HepG2 (cell line): ENCODE data around the gene PFDN1. TPM values are rescaled to one million over a fixed set of nuclear protein-coding genes. Genes with fewer than 3 reads are reported as not detected.
A peak's percentile ranks its signal among the peaks of the same experiment; 100 is the strongest.

Experiments used
- CAMTA2 ChIP-seq: sonication (generic); formaldehyde crosslinking; IDR thresholded peaks from 2 replicates; pipeline ENCODE4 v1.4.0; 2020; ENCODE audit warnings: mild to moderate bottlenecking, missing genetic modification reagents, borderline replicate concordance
- DNMT1 ChIP-seq: sonication (generic); formaldehyde crosslinking; IDR thresholded peaks from 2 replicates; pipeline ENCODE4 v1.5.1; 2020; ENCODE audit warnings: mild to moderate bottlenecking, missing genetic modification reagents
- DR1 ChIP-seq: sonication (generic); formaldehyde crosslinking; IDR thresholded peaks from 2 replicates; pipeline ENCODE4 v1.8.0; 2021; ENCODE audit warnings: mild to moderate bottlenecking, missing genetic modification reagents, inconsistent platforms
- ETV6 ChIP-seq: sonication (generic); formaldehyde crosslinking; conservative IDR thresholded peaks from 2 replicates; pipeline ENCODE4 v1.4.0; 2020; ENCODE audit warnings: missing genetic modification reagents
- GABPB1 ChIP-seq: IDR thresholded peaks from 2 replicates; pipeline ENCODE4 v1.6.1; 2016; ENCODE audit warnings: mild to moderate bottlenecking, missing genetic modification reagents, moderate library complexity, missing compliant biosample characterization
- GATAD2A ChIP-seq: IDR thresholded peaks from 2 replicates; pipeline ENCODE4 v1.6.1; 2016
- PREB ChIP-seq: sonication (generic); formaldehyde crosslinking; IDR thresholded peaks from 2 replicates; pipeline ENCODE4 v1.4.0; 2020; ENCODE audit warnings: missing genetic modification reagents
- SP4 ChIP-seq: sonication (generic); formaldehyde crosslinking; IDR thresholded peaks from 2 replicates; pipeline ENCODE4 v1.8.1; 2023; ENCODE audit warnings: mild to moderate bottlenecking, missing genetic modification reagents
- TBX2 ChIP-seq: sonication (generic); formaldehyde crosslinking; IDR thresholded peaks from 2 replicates; pipeline ENCODE4 v1.5.0; 2020; ENCODE audit warnings: missing genetic modification reagents, mild to moderate bottlenecking, borderline replicate concordance
- ZNF136 ChIP-seq: sonication (generic); formaldehyde crosslinking; IDR thresholded peaks from 2 replicates; pipeline ENCODE4 v1.8.1; 2022; ENCODE audit warnings: low read depth, mild to moderate bottlenecking, moderate library complexity, missing genetic modification reagents
- ZNF629 ChIP-seq: sonication (generic); formaldehyde crosslinking; conservative IDR thresholded peaks from 2 replicates; pipeline ENCODE4 v1.5.0; 2020; ENCODE audit warnings: missing genetic modification reagents
- polyA plus RNA-seq, 8 experiments: library from polyadenylated mRNA; depleted of rRNA in 3 of 8; stranded (reverse) in 7 of 8; unstranded in 1 of 8; fragments of >200 nt; fragmentation: Illumina TruSeq in 4 of 8; extraction: Trizol in 4 of 8; gene quantifications; 2 replicates each; pipeline versions ENCODE4 v1.2.1 to v1.2.3, GENCODE V29; 2011 to 2016; ENCODE audit warnings: low read depth in 4 of 8, missing spikeins in 1 of 8, mixed read lengths in 1 of 8; ENCODE audit not compliant: insufficient read depth in 1 of 8
- total RNA-seq, 5 experiments: library from RNA; depleted of rRNA; stranded (reverse); fragments of >200 nt; fragmentation: Illumina TruSeq; extraction: Trizol; gene quantifications; 2 replicates each; pipeline ENCODE4 v1.2.3, GENCODE V29; 2016; ENCODE audit warnings: low read depth in 1 of 5
- TF ChIP-seq, protein P1 (sequence below): sonication (generic); formaldehyde crosslinking; IDR thresholded peaks from 2 replicates; pipeline ENCODE4 v1.9.0; 2021; ENCODE audit warnings: missing genetic modification reagents, borderline replicate concordance
- TF ChIP-seq, protein P2 (sequence below), 2 experiments: fragments of 450-650 bp in 1 of 2; sonication (generic) in 1 of 2; formaldehyde crosslinking; IDR thresholded peaks; 2 replicates each; pipeline versions ENCODE4 v1.5.0 to v1.8.0; 2020 to 2022; ENCODE audit warnings: mild to moderate bottlenecking in 1 of 2, missing genetic modification reagents in 1 of 2
- TF ChIP-seq, protein P3 (sequence below): sonication (generic); formaldehyde crosslinking; IDR thresholded peaks from 2 replicates; pipeline ENCODE4 v1.5.0; 2020; ENCODE audit warnings: missing genetic modification reagents, mild to moderate bottlenecking, borderline replicate concordance
- TF ChIP-seq, protein P4 (sequence below): sonication (generic); formaldehyde crosslinking; IDR thresholded peaks from 2 replicates; pipeline ENCODE4 v1.8.0; 2022; ENCODE audit warnings: missing genetic modification reagents, mild to moderate bottlenecking, borderline replicate concordance
- TF ChIP-seq, protein P5 (sequence below): sonication (generic); formaldehyde crosslinking; IDR thresholded peaks from 2 replicates; pipeline ENCODE4 v1.4.0; 2020; ENCODE audit warnings: missing genetic modification reagents; ENCODE audit errors: not compliant biosample characterization

Gene PFDN1
- total and polyA plus RNA-seq, 2 of the 13 experiments (the other 11 are each of a cell fraction or from before 2014, with no cell fraction given): 67.2 to 70.8 TPM

- TF ChIP-seq DR1 (CRISPR knock-in tag) (peak; percentile 28; the same call in 1 of the 2 replicates), PREB (CRISPR knock-in tag) (0 out of 2 replicates have a peak, but pooled peaks have one; percentile 37), ETV6 (CRISPR knock-in tag) (no peak), CAMTA2 (CRISPR knock-in tag) (no peak), ZNF629 (no peak), GATAD2A (CRISPR knock-in tag) (no peak), SP4 (CRISPR knock-in tag) (no peak), TBX2 (CRISPR knock-in tag) (peak; percentile 34; the same call in 1 of the 2 replicates), DNMT1 (0 out of 2 replicates have a peak, but pooled peaks have one; percentile 57), GABPB1 (peak; percentile 58; the same call in 1 of the 2 replicates), ZNF136 (CRISPR knock-in tag) (no peak)
- TF ChIP-seq, protein P1, sequence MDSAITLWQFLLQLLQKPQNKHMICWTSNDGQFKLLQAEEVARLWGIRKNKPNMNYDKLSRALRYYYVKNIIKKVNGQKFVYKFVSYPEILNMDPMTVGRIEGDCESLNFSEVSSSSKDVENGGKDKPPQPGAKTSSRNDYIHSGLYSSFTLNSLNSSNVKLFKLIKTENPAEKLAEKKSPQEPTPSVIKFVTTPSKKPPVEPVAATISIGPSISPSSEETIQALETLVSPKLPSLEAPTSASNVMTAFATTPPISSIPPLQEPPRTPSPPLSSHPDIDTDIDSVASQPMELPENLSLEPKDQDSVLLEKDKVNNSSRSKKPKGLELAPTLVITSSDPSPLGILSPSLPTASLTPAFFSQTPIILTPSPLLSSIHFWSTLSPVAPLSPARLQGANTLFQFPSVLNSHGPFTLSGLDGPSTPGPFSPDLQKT (CRISPR knock-in tag): no peak
- TF ChIP-seq, protein P2, sequence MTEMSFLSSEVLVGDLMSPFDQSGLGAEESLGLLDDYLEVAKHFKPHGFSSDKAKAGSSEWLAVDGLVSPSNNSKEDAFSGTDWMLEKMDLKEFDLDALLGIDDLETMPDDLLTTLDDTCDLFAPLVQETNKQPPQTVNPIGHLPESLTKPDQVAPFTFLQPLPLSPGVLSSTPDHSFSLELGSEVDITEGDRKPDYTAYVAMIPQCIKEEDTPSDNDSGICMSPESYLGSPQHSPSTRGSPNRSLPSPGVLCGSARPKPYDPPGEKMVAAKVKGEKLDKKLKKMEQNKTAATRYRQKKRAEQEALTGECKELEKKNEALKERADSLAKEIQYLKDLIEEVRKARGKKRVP (CRISPR knock-in tag; IDR thresholded peaks at IDR 0.05): no peak
- TF ChIP-seq, protein P3, sequence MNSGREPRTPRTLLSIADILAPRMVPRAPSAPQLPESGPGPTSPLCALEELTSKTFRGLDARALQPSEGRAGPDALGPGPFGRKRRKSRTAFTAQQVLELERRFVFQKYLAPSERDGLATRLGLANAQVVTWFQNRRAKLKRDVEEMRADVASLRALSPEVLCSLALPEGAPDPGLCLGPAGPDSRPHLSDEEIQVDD (CRISPR knock-in tag): no peak
- TF ChIP-seq, protein P4, sequence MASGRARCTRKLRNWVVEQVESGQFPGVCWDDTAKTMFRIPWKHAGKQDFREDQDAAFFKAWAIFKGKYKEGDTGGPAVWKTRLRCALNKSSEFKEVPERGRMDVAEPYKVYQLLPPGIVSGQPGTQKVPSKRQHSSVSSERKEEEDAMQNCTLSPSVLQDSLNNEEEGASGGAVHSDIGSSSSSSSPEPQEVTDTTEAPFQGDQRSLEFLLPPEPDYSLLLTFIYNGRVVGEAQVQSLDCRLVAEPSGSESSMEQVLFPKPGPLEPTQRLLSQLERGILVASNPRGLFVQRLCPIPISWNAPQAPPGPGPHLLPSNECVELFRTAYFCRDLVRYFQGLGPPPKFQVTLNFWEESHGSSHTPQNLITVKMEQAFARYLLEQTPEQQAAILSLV: no peak; the same call in 1 of the 2 replicates
- TF ChIP-seq, protein P5, sequence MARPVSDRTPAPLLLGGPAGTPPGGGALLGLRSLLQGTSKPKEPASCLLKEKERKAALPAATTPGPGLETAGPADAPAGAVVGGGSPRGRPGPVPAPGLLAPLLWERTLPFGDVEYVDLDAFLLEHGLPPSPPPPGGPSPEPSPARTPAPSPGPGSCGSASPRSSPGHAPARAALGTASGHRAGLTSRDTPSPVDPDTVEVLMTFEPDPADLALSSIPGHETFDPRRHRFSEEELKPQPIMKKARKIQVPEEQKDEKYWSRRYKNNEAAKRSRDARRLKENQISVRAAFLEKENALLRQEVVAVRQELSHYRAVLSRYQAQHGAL (CRISPR knock-in tag): peak; percentile 52
Measured at GRCh38 chr5:140346348-140347221, 43.7 kb upstream of the PFDN1 start, which contains the start of gene HBEGF (continued).
